ENCODE data around the gene UNC45A. TPM values are rescaled to one million over a fixed set of nuclear protein-coding genes. Genes with fewer than 3 reads are reported as not detected.

The UNC45A gene
- total and polyA plus RNA-seq, 2 of the 13 experiments (the other 11 are each of a cell fraction or from before 2014, with no cell fraction given) = 33.8 to 39.7 TPM

- TF ChIP-seq ZNF232 (CRISPR knock-in tag; IDR thresholded peaks at IDR 0.05; ENCODE audit: borderline replicate concordance) = 0 out of 2 replicates have a peak, but pooled peaks have one; percentile 11
- TF ChIP-seq ATF6 (CRISPR knock-in tag; conservative IDR thresholded peaks at IDR 0.05) = no peak
- 0 out of 2 replicates have a peak, but pooled peaks have one; percentile 28 for TF ChIP-seq ZGPAT (CRISPR knock-in tag; IDR thresholded peaks at IDR 0.05)
- TF ChIP-seq E2F1 (CRISPR knock-in tag; IDR thresholded peaks at IDR 0.05) = no peak
- TF ChIP-seq ZNF740 (CRISPR knock-in tag; IDR thresholded peaks at IDR 0.05) = no peak
- TF ChIP-seq BCL6 (CRISPR knock-in tag; IDR thresholded peaks at IDR 0.05) = no peak
- TF ChIP-seq RCOR2 (CRISPR knock-in tag; IDR thresholded peaks at IDR 0.05) = no peak
- peak; percentile 23; the same call in 1 of the 2 replicates for TF ChIP-seq HES4 (CRISPR knock-in tag; IDR thresholded peaks at IDR 0.05; ENCODE audit: borderline replicate concordance)
- TF ChIP-seq NAIF1 (CRISPR knock-in tag; IDR thresholded peaks at IDR 0.05; ENCODE audit: borderline replicate concordance) = peak; percentile 46; the same call in 1 of the 2 replicates
- no peak for TF ChIP-seq PAX8 (CRISPR knock-in tag; IDR thresholded peaks at IDR 0.05; ENCODE audit: borderline replicate concordance)
- TF ChIP-seq FOXA1 (IDR thresholded peaks at IDR 0.05) = no peak
- TF ChIP-seq FOXA1 (CRISPR knock-in tag; IDR thresholded peaks at IDR 0.05) = no peak
- no peak for TF ChIP-seq TBX3 (IDR thresholded peaks at IDR 0.05; ENCODE audit: borderline replicate concordance)
- TF ChIP-seq SALL2 (CRISPR knock-in tag; IDR thresholded peaks at IDR 0.05) = no peak
- TF ChIP-seq PRMT3 (CRISPR knock-in tag; IDR thresholded peaks at IDR 0.05; ENCODE audit: borderline replicate concordance, low read depth) = no peak
- TF ChIP-seq SIN3A (IDR thresholded peaks at IDR 0.05; ENCODE audit: borderline replicate concordance, low read depth, low read length) = 0 out of 2 replicates have a peak, but pooled peaks have one; percentile 3
- no peak for TF ChIP-seq MXD3 (CRISPR knock-in tag; IDR thresholded peaks at IDR 0.05)
- TF ChIP-seq ZNF367 (CRISPR knock-in tag; IDR thresholded peaks at IDR 0.05; ENCODE audit: borderline replicate concordance) = no peak; the same call in 1 of the 2 replicates
- TF ChIP-seq ZNF713 (CRISPR knock-in tag; IDR thresholded peaks at IDR 0.05) = no peak
- TF ChIP-seq YEATS4 (CRISPR knock-in tag; IDR thresholded peaks at IDR 0.05; ENCODE audit: borderline replicate concordance) = peak; percentile 57; the same call in 1 of the 2 replicates
- no peak for TF ChIP-seq ZNF782 (CRISPR knock-in tag; IDR thresholded peaks at IDR 0.05; ENCODE audit: borderline replicate concordance)
- TF ChIP-seq ZNF614 (CRISPR knock-in tag; IDR thresholded peaks at IDR 0.05; ENCODE audit: borderline replicate concordance) = 0 out of 2 replicates have a peak, but pooled peaks have one; percentile 20
- TF ChIP-seq ZNF253 (CRISPR knock-in tag; IDR thresholded peaks at IDR 0.05; ENCODE audit: borderline replicate concordance) = no peak
Observed at GRCh38 chr15:90902840-90903732, 32.0 kb upstream of the UNC45A start, which contains the start of gene MAN2A2 (continued).

Data from HepG2 (cell line).